Gastroesophageal sphincter (tissue), 3 donors: ENCODE measurements around the gene UPB1.

Experiments used
- CTCF ChIP-seq, 4 experiments: fragments of 200-600 bp in 2 of 4; fragments of 450-650 bp in 2 of 4; sonication (generic) in 1 of 4; IDR thresholded peaks; one replicate each; pipeline ENCODE4 v1.5.1; 2017 to 2019; ENCODE audit warnings: antibody characterized with exemption in 4 of 4, mild to moderate bottlenecking in 2 of 4, moderate library complexity in 2 of 4
- EP300 ChIP-seq: sonication (generic); formaldehyde crosslinking; IDR thresholded peaks from one replicate; pipeline ENCODE4 v1.6.1; 2017; ENCODE audit warnings: antibody characterized with exemption, mild to moderate bottlenecking
- POLR2A ChIP-seq, 2 donors: fragments of 450-650 bp; IDR thresholded peaks; one replicate each; pipeline ENCODE4 v1.6.1; 2017; ENCODE audit warnings: antibody characterized with exemption in 2 of 2, mild to moderate bottlenecking in 2 of 2, moderate library complexity in 1 of 2
- POLR2AphosphoS5 ChIP-seq: sonication (generic); formaldehyde crosslinking; IDR thresholded peaks from one replicate; pipeline ENCODE4 v1.6.1; 2017; ENCODE audit warnings: antibody characterized with exemption

GRCh38 chr22:24518228-24518627, 23.1 kb downstream of the UPB1 start:
- TF ChIP-seq CTCF (IDR thresholded peaks at IDR 0.05) (no peak), POLR2A (IDR thresholded peaks at IDR 0.05) (no peak), POLR2AphosphoS5 (no peak), EP300 (no peak)
